HG03342 (cell line): ENCODE data around the gene SEPTIN6.

ENCODE experiments used
- ATAC-seq: cut with Tn5 transposase; IDR thresholded peaks from one replicate; pipeline ENCODE4 v1.9.1; 2021; ENCODE audit warnings: mild to moderate bottlenecking, moderate library complexity; ENCODE audit not compliant: unreplicated experiment

The SEPTIN6 gene

DNA sequence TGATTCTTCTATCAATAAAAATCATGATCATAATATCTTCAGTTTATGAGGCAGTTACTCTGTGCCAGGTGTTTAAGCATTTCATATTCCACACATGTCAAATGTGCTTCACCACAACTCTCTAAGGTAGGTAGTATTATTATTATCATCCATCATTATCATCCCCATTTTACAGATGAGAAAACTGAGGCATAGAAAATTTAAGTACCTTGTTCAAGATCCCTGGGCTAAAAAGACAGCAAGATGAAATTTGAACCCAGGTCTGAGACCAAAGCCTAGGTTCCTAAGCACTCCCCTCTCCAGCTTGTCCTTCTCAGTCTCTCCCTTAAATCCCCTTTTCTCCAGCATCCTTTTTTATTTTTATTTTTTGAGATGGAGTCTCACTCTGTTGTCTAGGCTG lies 33.4 kb downstream of the SEPTIN6 start:
- no peak for ATAC-seq

DNA sequence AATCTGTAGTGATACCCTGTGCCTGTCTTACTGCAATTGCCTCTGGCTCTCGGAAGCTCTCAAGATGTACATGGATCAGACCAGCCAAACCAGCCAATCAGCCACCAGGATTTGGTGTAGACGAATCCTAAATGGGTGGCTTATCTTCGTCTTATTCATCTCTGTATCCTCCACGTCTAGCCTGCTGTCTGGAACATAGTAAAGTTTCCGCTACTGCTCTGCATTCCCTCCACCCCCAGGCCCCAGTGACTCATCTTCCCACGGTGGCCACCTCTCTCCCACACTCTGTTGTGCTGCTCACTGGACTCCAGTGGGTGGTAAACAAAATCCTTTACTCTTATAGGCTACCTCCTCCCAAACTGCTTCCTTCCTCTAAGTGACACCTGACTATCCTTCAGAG lies 37.8 kb downstream of the SEPTIN6 start:
- ATAC-seq = no peak

DNA sequence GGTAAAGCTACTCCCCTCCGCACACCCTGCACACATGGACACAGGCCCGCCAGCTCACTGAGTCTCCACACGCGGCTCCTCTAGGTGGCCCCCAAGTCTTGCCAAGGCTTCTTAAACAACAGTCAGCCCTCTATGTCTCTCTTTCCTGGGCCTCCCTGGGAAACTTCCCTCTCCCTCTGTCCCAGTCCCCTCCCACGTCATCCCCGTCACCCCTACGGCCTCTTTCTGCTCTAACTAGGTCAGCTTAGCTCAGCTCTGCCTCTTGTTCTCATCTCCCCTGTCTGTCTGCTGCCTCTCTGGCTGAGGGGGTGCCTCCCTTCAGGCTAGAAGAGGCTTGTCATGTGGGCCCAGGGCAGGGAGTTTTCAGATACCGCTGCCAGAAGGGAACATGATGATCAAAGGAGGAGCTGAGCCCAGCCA lies 38.8 kb downstream of the SEPTIN6 start:
- no peak for ATAC-seq

DNA sequence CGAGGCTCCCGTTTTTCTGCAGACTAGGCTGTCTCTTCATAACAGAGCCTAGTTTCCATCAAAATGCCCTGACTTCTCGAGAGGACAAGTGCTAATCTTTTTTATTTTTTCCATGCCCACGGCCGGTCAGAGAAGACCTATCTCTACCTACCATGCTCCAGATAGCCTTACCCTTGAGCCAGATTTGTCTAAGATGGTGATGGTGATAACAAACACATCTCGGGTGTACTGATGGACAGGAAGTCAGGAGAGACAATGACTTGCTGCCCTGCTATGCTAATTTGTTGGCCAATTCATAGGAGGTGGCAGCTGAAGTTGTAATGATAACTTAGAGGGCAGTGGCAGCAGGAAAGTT lies 44.6 kb downstream of the SEPTIN6 start:
- ATAC-seq = peak; percentile 4

DNA sequence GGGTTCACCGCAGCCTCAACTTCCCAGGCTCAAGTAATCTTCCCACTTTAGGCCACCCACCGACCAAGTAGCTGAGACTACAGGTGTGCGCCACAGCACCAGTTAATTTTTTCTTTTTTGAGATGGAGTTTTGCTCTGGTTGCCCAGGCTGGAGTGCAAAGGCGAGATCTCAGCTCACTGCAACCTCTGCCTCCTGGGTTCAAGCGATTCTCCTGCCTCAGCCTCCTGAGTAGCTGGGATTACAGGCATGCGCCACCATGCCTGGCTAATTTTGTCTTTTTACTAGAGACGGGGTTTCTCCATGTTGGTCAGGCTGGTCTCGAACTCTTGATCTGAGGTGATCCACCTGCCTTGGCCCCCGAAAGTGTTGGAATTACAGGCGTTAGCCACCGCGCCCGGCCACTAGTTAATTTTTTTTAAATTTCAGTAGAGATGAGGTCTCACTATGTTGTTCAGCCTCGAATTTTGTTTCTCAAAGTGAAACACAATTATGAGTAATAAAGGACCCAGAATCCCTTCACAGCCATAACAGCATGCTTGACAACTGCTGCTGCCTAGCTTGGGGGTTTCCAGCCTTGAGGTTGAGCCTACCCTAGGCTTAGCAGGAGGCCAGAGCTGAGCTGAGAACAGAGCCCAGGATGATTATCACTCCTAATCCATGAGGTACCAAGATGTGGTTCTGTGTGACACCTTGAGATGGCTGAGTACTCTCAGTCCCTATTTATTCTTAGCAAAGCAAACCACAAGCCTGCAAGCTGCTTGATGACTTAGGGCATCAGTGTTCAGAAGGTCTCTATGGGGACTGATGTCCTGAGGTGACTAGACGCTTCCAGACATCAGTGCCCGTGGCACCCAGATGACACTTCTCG lies 45.2 kb downstream of the SEPTIN6 start:
- peak; percentile 97 for ATAC-seq

DNA sequence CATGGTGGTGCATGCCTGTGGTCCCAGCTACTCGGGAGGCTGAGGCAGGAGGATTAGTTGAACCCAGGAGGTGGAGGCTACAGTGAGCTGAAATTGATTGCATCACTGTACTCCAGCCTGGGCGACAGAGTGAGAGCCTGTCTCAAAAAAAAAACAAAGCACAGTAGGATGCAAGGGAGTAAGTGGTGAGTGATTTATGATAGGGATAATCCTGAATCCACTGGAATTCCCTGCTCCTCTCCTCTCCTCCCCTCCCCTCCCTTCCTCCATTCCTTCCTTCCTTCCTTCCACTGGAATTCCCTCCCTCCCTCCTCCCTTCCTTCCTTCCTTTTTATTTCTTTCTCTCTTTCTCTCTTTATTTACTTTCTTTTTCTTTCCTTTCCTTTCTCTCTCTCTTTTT lies 45.9 kb downstream of the SEPTIN6 start:
- no peak for ATAC-seq

DNA sequence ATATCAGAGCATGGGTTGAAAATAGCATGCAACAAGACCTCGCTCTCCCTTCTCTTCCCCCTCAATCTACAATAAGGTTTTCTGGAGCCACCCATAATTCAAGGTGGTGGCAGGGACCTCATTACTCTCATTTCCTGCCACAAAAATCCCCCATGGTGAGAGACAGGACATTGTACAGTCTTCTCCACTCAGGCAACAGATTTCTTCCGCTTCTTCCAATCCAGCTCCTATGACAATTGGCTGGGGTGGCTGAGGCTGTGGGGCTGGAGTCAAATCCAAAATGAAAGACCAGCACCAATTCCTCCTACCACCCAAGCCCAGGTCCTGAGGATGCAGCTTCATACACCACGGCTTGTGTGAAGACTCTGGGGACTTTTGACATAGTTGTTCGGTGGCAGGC lies 46.5 kb downstream of the SEPTIN6 start:
- no peak for ATAC-seq

DNA sequence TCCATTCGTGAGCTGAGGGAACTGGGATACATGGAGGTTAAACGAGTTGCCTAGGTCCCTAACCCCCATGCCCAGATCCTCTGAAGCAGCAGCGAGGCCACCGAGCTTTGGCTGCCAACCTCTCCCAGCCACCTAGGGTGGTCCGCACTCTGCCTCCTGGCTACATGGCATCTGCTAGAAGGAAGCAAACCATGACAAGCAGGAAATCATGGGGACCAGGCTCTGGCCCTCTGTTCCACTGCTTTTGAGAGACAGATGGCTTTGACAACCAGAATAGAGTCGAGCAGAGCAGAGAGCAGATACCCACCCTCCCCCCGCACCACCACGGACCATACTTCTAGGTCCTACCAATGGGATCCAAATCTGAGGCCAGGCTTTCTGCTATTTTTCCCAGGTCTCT lies 49.3 kb downstream of the SEPTIN6 start:
- no peak for ATAC-seq
